Right lobe of liver (tissue), 6 donors: ENCODE measurements around the gene SRSF6. TPM values are rescaled to one million over a fixed set of nuclear protein-coding genes. Genes with fewer than 3 reads are reported as not detected.

ENCODE experiments used
- ATAC-seq, 4 donors: fragments of 200-7000 bp; cut with Tn5 transposase; one replicate each; pipeline ENCODE4 v1.9.1; 2020; ENCODE audit warnings: mild to moderate bottlenecking in 4 of 4, moderate library complexity in 4 of 4
- DNase-seq, 3 donors: peaks; one replicate each; pipeline ENCODE4 v3.0.0-alpha.2; 2020
- H3K27ac ChIP-seq, 3 donors: fragments of 200-600 bp; one replicate each; pipeline ENCODE4 v1.8.0; 2022
- H3K27me3 ChIP-seq, 2 donors: fragments of 200-600 bp; one replicate each; pipeline ENCODE4 v1.8.0; 2022
- H3K36me3 ChIP-seq, 4 donors: fragments of 200-600 bp; sonication (generic) in 1 of 4; one replicate each; pipeline versions ENCODE4 v1.5.1 to v1.8.0; 2017 to 2022; ENCODE audit warnings: control low read depth in 1 of 4
- H3K4me1 ChIP-seq, 4 donors: fragments of 200-600 bp; sonication (generic) in 1 of 4; one replicate each; pipeline versions ENCODE4 v1.5.1 to v1.8.0; 2017 to 2022; ENCODE audit warnings: control low read depth in 1 of 4
- H3K4me3 ChIP-seq, 3 donors: fragments of 200-600 bp; one replicate each; pipeline ENCODE4 v1.8.0; 2022
- H3K9me3 ChIP-seq, 4 donors: fragments of 200-600 bp; sonication (generic) in 1 of 4; one replicate each; pipeline versions ENCODE4 v1.5.1 to v1.8.0; 2017 to 2022; ENCODE audit warnings: control low read depth in 1 of 4
- POLR2A ChIP-seq: fragments of 450-650 bp; IDR thresholded peaks from one replicate; pipeline ENCODE4 v1.6.1; 2017; ENCODE audit warnings: antibody characterized with exemption, mild to moderate bottlenecking
- WGBS: methylation state at CpG from one replicate; pipeline ENCODE4 v1.1.6; 2018; ENCODE audit warnings: low coverage, low lambda C conversion rate; ENCODE audit not compliant: insufficient coverage; ENCODE audit errors: missing lambda C conversion rate; 5-methylcytosine and 5-hydroxymethylcytosine counted together
- intact Hi-C, 2 donors: fragments of 100-400 bp; cut with DNase I; formaldehyde crosslinking; loops; one replicate each; pipeline versions ENCODE4 v1.11.2 to v1.14.1; 2022
- small RNA-seq, 2 experiments: library from RNA; depleted of rRNA; stranded (forward); fragments of <200 nt; gene quantifications; one replicate each; pipeline ENCODE3, GENCODE V24; 2016
- total RNA-seq, 6 experiments: library from RNA; depleted of rRNA in 2 of 6; stranded (reverse); fragments of >200 nt in 2 of 6; fragmentation: NEBNext Ultra II Directional in 3 of 6; extraction: Animal tissue kit (Norgen Biotek cat#: 25700) in 3 of 6; gene quantifications; one replicate each; pipeline versions ENCODE4 v1.1.0 to v1.2.4, GENCODE V29; 2016 to 2023
- TF ChIP-seq, protein P1 (sequence below), 4 donors: fragments of 200-600 bp in 3 of 4; fragments of 450-650 bp in 1 of 4; IDR thresholded peaks; one replicate each; pipeline versions ENCODE4 v1.5.1 to v1.8.0; 2016 to 2022; ENCODE audit warnings: antibody characterized with exemption in 4 of 4, mild to moderate bottlenecking in 2 of 4
- donor health status: DM: no; HTN: yes; CAD: no.
- donor health status: DM: no; HTN: no; CAD: no.
- donor health status: DM: no; HTN: no; CAD: no.
- donor health status: DM: no; HTN: yes; CAD: no.
- donor health status: DM: no; HTN: yes; CAD: no.

The SRSF6 gene
- total RNA-seq, 6 experiments from 2014 or later, result 35.1 to 111 (median 76.8) TPM

DNA sequence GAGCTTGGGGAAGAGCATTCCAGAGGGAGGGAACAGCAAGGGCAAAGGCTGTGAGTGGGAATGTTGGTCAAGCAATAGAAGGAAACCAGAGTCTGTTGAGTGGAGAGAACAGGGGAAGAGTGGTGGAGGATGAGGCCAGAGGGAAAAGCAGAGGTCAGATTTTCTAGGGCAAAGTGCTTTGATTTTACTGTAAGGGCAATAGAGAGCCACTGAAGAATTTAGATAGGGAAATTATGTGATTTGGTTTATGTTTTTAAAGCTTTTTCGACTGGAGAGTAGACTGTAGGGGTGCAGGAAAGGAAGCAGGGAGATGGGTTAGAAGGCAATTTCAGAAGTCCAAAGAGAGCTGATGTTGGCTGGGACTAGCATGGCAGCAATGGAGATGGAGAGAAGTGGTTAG, 54.2 kb downstream of the SRSF6 start:
- no peaks in the 10 kb centered on the region for H3K27me3 ChIP-seq
- TF ChIP-seq, protein P1, sequence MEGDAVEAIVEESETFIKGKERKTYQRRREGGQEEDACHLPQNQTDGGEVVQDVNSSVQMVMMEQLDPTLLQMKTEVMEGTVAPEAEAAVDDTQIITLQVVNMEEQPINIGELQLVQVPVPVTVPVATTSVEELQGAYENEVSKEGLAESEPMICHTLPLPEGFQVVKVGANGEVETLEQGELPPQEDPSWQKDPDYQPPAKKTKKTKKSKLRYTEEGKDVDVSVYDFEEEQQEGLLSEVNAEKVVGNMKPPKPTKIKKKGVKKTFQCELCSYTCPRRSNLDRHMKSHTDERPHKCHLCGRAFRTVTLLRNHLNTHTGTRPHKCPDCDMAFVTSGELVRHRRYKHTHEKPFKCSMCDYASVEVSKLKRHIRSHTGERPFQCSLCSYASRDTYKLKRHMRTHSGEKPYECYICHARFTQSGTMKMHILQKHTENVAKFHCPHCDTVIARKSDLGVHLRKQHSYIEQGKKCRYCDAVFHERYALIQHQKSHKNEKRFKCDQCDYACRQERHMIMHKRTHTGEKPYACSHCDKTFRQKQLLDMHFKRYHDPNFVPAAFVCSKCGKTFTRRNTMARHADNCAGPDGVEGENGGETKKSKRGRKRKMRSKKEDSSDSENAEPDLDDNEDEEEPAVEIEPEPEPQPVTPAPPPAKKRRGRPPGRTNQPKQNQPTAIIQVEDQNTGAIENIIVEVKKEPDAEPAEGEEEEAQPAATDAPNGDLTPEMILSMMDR (IDR thresholded peaks at IDR 0.05), result no peak
- TF ChIP-seq POLR2A, result no peak
- DNase-seq (no peak), ATAC-seq (no peak)
- H3K4me1 ChIP-seq, result peaks cover 0 to 10% (median 0%) of the 10 kb centered on the region in 4 donors
- intact Hi-C loops, result no loop called here
- H3K36me3 ChIP-seq, result no peaks in the 10 kb centered on the region
- no peak overlapping the region for H3K4me3 ChIP-seq
- 64% methylated on average over 1 of the region's 1 CpG for WGBS
- H3K9me3 ChIP-seq, result no peaks in the 10 kb centered on the region
- H3K27ac ChIP-seq, result no peak overlapping the region

DNA sequence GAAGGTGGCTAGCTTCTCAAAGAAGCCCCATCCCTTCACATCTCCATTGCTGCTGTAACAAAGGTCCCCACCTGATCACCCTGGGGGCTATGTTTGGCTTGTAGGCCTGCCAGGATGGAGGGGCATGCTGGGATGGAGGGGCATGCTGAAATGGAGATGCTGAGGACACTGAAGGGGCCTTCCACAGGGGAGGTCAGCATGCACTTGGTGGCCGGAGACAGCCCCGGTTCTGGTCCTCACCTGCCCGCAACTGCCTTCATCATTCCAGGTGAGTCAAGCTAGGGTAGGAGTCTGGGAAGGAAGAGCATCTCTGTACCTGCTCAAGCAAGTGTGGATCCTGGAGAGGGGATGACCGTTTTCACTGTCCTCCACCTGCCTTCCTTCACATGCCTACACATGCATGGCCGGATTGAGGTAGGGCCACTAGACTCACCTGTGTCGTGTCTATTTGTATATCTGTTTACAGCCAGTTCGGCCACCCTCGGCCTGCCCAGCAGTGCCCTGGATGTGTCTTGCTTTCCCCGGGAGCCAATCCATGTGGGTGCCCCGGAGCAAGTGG, 55.8 kb downstream of the SRSF6 start:
- ATAC-seq (peak in 1 of 4 donors; percentile 3), DNase-seq (no peak)
- WGBS, result no CpG with 5 or more reads among the region's 10 CpGs
- TF ChIP-seq, protein P1 (IDR thresholded peaks at IDR 0.05), result no peak
- TF ChIP-seq POLR2A, result no peak
- H3K4me3 ChIP-seq, result peak overlapping the region; percentile 31 to 53 (median 48)
- no peaks in the 10 kb centered on the region for H3K36me3 ChIP-seq
- no peaks in the 10 kb centered on the region for H3K4me1 ChIP-seq
- H3K9me3 ChIP-seq, result no peaks in the 10 kb centered on the region
- H3K27me3 ChIP-seq, result no peaks in the 10 kb centered on the region
- H3K27ac ChIP-seq, result no peak overlapping the region
- intact Hi-C loops, result no loop called here

Small RNA genes within 50 kb of the gene (small RNA-seq; reads per million reads assigned to genes)
- gene RF00019 (0 reads per million in 2 experiments), gene RNU6-1251P (0 reads per million in 2 experiments)

Other genes starting within 250 kb of the SRSF6 start
- 1 to 10 TPM; 1.2 to 3.2 (median 2.4) TPM for gene L3MBTL1, start 49.8 kb downstream of the SRSF6 start, total RNA-seq
- gene SGK2, start 101.1 kb downstream of the SRSF6 start, total RNA-seq, result 10 to 100 TPM; 47.3 to 80.2 (median 66.9) TPM
- 1 to 10 TPM; 3.4 to 6.0 (median 4.1) TPM for gene IFT52, start 133.0 kb downstream of the SRSF6 start, total RNA-seq
- 1 to 10 TPM in 3 of 6 experiments, under 1 TPM in 2, not detected in 1; 0.44 to 3.5 (median 1.8) TPM for gene MYBL2, start 209.2 kb downstream of the SRSF6 start, total RNA-seq